ENCODE measurements around the gene DLGAP4. TPM values are rescaled to one million over a fixed set of nuclear protein-coding genes. Genes with fewer than 3 reads are reported as not detected.

Gene DLGAP4
- total RNA-seq, 1 experiment from 2014 or later = 40.3 TPM

DNA sequence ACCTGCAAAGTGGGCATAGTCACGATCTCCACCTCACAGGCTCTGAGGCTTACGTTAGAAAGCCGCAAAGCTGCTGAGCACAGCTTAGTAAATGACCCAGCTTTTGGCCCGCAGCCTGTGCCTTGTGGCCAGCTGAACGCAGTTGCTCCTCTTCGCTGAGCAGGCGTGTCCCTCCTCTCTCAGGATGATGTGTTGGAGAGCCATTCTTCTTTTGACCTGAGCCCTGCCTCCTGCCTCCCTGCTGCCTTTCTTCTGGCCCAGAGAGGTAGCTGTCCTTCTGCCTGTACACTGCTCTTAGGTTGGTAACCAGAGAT lies 187.6 kb downstream of the DLGAP4 start:
- H3K9ac ChIP-seq (ENCODE audit: low read length) = no peak overlapping the region
- H3K9me2 ChIP-seq (ENCODE audit: insufficient read depth) = no peaks in the 10 kb centered on the region
- no peaks in the 10 kb centered on the region for H3K27me3 ChIP-seq (ENCODE audit: insufficient read depth, low read length)
- no peak overlapping the region for H3K27ac ChIP-seq (ENCODE audit: low read depth, low read length)
- H4K20me1 ChIP-seq (ENCODE audit: insufficient read depth) = no peaks in the 10 kb centered on the region
- H3K4me1 ChIP-seq (ENCODE audit: control insufficient read depth in 1 of 2, insufficient read depth in 2 of 2, low read length in 2 of 2) = no peaks in the 10 kb centered on the region
- RAD21 ChIA-PET (ENCODE audit: low non-redundant PET in 1 of 2, low total read pairs in 2 of 2, uncharacterized antibody in 2 of 2, unreplicated experiment in 2 of 2) = no interaction called here
- intact Hi-C loops (cut with micrococcal nuclease) = no loop called here
- no peak overlapping the region for H2AFZ ChIP-seq (ENCODE audit: low read depth, low read length, poor library complexity, severe bottlenecking)
- DNase-seq (ENCODE audit: low read depth, low spot score) (no peak), ATAC-seq (no peak)
- CTCF ChIA-PET = no interaction called here
- H3K4me3 ChIP-seq (replicated peaks in 1 of 2; ENCODE audit: low read depth in 1 of 2, low read length in 2 of 2) = no peak overlapping the region
- H3K79me2 ChIP-seq (ENCODE audit: insufficient read depth, low read length) = peaks cover 5% of the 10 kb centered on the region; the same call in 1 of the 2 replicates
- no TSS peak for BruUV-seq (replicated peaks)
- no peak overlapping the region for H3K4me2 ChIP-seq (ENCODE audit: low read length)
- no peaks in the 10 kb centered on the region for H3K9me3 ChIP-seq (ENCODE audit: control insufficient read depth in 1 of 2, insufficient read depth in 1 of 2, low read depth in 1 of 2, low read length in 2 of 2)
- peaks cover 0 to 5% of the 10 kb centered on the region in 2 experiments; a peak in 1 of 4 replicates for H3K36me3 ChIP-seq (ENCODE audit: control insufficient read depth in 1 of 2, insufficient read depth in 2 of 2, low read length in 2 of 2)
- TF ChIP-seq ELF1 (IDR thresholded peaks at IDR 0.05; ENCODE audit: borderline replicate concordance, low read depth) (no peak), POLR2AphosphoS5 (IDR thresholded peaks at IDR 0.05; ENCODE audit: low read depth, low read length) (no peak), POLR2A (IDR thresholded peaks at IDR 0.05; ENCODE audit: borderline replicate concordance, extremely low read depth, insufficient read depth, insufficient read length) (no peak), FOSL1 (IDR thresholded peaks at IDR 0.05; ENCODE audit: low read depth) (no peak), ZFX (IDR thresholded peaks at IDR 0.05) (no peak), SP1 (IDR thresholded peaks at IDR 0.05; ENCODE audit: low read depth) (no peak), TCF7L2 (IDR thresholded peaks at IDR 0.05; ENCODE audit: borderline replicate concordance, extremely low read depth, insufficient read depth, insufficient read length) (no peak), ZNF274 (IDR thresholded peaks at IDR 0.05; ENCODE audit: low read depth, low read length) (no peak), EGR1 (IDR thresholded peaks at IDR 0.05; ENCODE audit: low read depth) (no peak)
- TF ChIP-seq, protein P1, sequence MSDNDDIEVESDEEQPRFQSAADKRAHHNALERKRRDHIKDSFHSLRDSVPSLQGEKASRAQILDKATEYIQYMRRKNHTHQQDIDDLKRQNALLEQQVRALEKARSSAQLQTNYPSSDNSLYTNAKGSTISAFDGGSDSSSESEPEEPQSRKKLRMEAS (IDR thresholded peaks at IDR 0.05) = no peak
- POLR2A ChIA-PET = no interaction called here

DNA sequence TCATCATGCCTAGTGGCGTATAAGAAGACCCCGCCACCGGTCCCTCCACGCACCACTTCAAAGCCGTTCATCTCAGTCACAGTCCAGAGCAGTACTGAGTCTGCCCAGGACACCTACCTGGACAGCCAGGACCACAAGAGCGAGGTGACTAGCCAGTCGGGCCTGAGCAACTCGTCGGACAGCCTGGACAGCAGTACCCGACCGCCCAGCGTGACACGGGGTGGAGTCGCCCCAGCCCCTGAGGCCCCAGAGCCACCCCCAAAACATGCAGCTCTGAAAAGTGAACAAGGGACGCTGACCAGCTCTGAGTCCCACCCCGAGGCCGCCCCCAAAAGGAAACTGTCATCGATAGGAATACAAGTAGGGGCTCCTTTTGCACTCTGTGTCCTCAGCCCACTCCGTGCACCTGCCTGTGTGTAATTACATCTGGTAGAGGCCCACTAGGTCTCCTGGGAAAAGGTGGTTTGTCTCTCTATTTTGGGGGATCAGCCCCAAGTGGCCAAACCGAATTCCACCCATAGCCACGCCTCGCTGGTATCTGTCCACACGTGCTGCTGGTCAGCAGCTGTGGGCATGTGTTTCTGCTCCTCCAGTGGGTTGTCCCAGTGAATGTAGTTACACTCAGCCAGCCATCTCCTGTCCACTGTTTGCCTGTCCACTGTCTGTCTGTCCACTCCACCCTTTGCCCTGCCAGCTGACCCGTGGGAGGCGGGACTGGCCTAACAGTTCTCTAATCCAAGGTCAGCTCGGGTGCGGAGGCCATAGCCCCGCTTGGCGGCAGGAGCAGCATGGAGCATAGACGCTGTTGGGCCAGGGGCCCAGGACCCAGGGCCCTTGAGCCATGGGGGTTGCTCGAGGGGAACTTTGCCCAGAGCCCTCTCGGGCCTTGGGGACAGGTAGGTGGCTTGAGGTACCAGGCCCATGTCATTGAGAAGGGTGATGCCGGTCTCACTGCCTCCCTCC lies 190.8 kb downstream of the DLGAP4 start:
- Histone ChIP-seq H3K9ac (ENCODE audit: low read length) (no peak overlapping the region), H3K4me2 (ENCODE audit: low read length) (no peak overlapping the region), H4K20me1 (ENCODE audit: insufficient read depth) (no peaks in the 10 kb centered on the region), H3K79me2 (ENCODE audit: insufficient read depth, low read length) (peaks cover 5% of the 10 kb centered on the region; the same call in 1 of the 2 replicates), H2AFZ (ENCODE audit: low read depth, low read length, poor library complexity, severe bottlenecking) (no peak overlapping the region), H3K9me3 (ENCODE audit: control insufficient read depth in 1 of 2, insufficient read depth in 1 of 2, low read depth in 1 of 2, low read length in 2 of 2) (no peaks in the 10 kb centered on the region), H3K27ac (ENCODE audit: low read depth, low read length) (no peak overlapping the region), H3K27me3 (ENCODE audit: insufficient read depth, low read length) (no peaks in the 10 kb centered on the region), H3K36me3 (ENCODE audit: control insufficient read depth in 1 of 2, insufficient read depth in 2 of 2, low read length in 2 of 2) (peaks cover 0 to 17% of the 10 kb centered on the region in 2 experiments; a peak in 1 of 4 replicates), H3K4me1 (ENCODE audit: control insufficient read depth in 1 of 2, insufficient read depth in 2 of 2, low read length in 2 of 2) (no peaks in the 10 kb centered on the region), H3K4me3 (replicated peaks in 1 of 2; ENCODE audit: low read depth in 1 of 2, low read length in 2 of 2) (no peak overlapping the region), H3K9me2 (ENCODE audit: insufficient read depth) (no peaks in the 10 kb centered on the region)
- no peak for DNase-seq (ENCODE audit: low read depth, low spot score)
- no TSS peak for BruUV-seq (replicated peaks)
- intact Hi-C loops (cut with micrococcal nuclease) = no loop called here
- ChIA-PET RAD21 (ENCODE audit: low non-redundant PET in 1 of 2, low total read pairs in 2 of 2, uncharacterized antibody in 2 of 2, unreplicated experiment in 2 of 2) (no interaction called here), POLR2A (no interaction called here), CTCF (no interaction called here)
- no peak for ATAC-seq
- TF ChIP-seq ZNF274 (IDR thresholded peaks at IDR 0.05; ENCODE audit: low read depth, low read length) = no peak
- TF ChIP-seq SRF (IDR thresholded peaks at IDR 0.05; ENCODE audit: low read depth) = no peak
- TF ChIP-seq SIN3A (IDR thresholded peaks at IDR 0.05; ENCODE audit: low read depth) = no peak
- TF ChIP-seq SP1 (IDR thresholded peaks at IDR 0.05; ENCODE audit: low read depth) = no peak
- TF ChIP-seq, protein P2, sequence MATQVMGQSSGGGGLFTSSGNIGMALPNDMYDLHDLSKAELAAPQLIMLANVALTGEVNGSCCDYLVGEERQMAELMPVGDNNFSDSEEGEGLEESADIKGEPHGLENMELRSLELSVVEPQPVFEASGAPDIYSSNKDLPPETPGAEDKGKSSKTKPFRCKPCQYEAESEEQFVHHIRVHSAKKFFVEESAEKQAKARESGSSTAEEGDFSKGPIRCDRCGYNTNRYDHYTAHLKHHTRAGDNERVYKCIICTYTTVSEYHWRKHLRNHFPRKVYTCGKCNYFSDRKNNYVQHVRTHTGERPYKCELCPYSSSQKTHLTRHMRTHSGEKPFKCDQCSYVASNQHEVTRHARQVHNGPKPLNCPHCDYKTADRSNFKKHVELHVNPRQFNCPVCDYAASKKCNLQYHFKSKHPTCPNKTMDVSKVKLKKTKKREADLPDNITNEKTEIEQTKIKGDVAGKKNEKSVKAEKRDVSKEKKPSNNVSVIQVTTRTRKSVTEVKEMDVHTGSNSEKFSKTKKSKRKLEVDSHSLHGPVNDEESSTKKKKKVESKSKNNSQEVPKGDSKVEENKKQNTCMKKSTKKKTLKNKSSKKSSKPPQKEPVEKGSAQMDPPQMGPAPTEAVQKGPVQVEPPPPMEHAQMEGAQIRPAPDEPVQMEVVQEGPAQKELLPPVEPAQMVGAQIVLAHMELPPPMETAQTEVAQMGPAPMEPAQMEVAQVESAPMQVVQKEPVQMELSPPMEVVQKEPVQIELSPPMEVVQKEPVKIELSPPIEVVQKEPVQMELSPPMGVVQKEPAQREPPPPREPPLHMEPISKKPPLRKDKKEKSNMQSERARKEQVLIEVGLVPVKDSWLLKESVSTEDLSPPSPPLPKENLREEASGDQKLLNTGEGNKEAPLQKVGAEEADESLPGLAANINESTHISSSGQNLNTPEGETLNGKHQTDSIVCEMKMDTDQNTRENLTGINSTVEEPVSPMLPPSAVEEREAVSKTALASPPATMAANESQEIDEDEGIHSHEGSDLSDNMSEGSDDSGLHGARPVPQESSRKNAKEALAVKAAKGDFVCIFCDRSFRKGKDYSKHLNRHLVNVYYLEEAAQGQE (IDR thresholded peaks at IDR 0.05; ENCODE audit: low read depth) = no peak
- TF ChIP-seq CBX3 (IDR thresholded peaks at IDR 0.05; ENCODE audit: low read depth) = no peak
- TF ChIP-seq, protein P3, sequence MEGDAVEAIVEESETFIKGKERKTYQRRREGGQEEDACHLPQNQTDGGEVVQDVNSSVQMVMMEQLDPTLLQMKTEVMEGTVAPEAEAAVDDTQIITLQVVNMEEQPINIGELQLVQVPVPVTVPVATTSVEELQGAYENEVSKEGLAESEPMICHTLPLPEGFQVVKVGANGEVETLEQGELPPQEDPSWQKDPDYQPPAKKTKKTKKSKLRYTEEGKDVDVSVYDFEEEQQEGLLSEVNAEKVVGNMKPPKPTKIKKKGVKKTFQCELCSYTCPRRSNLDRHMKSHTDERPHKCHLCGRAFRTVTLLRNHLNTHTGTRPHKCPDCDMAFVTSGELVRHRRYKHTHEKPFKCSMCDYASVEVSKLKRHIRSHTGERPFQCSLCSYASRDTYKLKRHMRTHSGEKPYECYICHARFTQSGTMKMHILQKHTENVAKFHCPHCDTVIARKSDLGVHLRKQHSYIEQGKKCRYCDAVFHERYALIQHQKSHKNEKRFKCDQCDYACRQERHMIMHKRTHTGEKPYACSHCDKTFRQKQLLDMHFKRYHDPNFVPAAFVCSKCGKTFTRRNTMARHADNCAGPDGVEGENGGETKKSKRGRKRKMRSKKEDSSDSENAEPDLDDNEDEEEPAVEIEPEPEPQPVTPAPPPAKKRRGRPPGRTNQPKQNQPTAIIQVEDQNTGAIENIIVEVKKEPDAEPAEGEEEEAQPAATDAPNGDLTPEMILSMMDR (IDR thresholded peaks at IDR 0.05 in 2 of 3, conservative IDR thresholded peaks at IDR 0.05 in 1 of 3; ENCODE audit: borderline replicate concordance in 1 of 3, insufficient read depth in 1 of 3, low read depth in 2 of 3, low read length in 2 of 3) = no peak
- no peak for TF ChIP-seq POLR2A (IDR thresholded peaks at IDR 0.05; ENCODE audit: borderline replicate concordance, extremely low read depth, insufficient read depth, insufficient read length)
